H1 (cell line): ENCODE measurements around the gene MED12L. TPM values are rescaled to one million over a fixed set of nuclear protein-coding genes. Genes with fewer than 3 reads are reported as not detected.

ENCODE experiments used
- POLR2AphosphoS5 ChIP-seq: IDR thresholded peaks from 2 replicates; pipeline ENCODE4 v1.6.1; 2011; ENCODE audit warnings: low read depth, low read length
- RBBP5 ChIP-seq: IDR thresholded peaks from 2 replicates; pipeline ENCODE4 v1.7.1; 2012; ENCODE audit warnings: low read depth, mild to moderate bottlenecking, inconsistent platforms, low read length, moderate library complexity, borderline replicate concordance
- TAF7 ChIP-seq: optimal IDR thresholded peaks from 2 replicates; pipeline ENCODE3; 2011; ENCODE audit warnings: low read depth, mild to moderate bottlenecking, inconsistent platforms, low read length, moderate library complexity, borderline replicate concordance
- polyA plus RNA-seq, 7 experiments: library from polyadenylated mRNA; depleted of rRNA in 3 of 7; stranded (reverse) in 5 of 7; unstranded in 2 of 7; fragments of >200 nt in 5 of 7; fragments of 200-250 nt in 2 of 7; gene quantifications; 1 replicate in 5 of 7; 2 replicates in 1 of 7; 4 replicates in 1 of 7; pipeline versions ENCODE4 v1.2.1 to v1.2.3, GENCODE V29; 2011 to 2013; ENCODE audit warnings: missing spikeins in 2 of 7, mixed read lengths in 2 of 7
- total RNA-seq: library from RNA; stranded (reverse); fragmentation: NEBNext Ultra II Directional; extraction: Animal tissue kit (Norgen Biotek cat#: 25700); gene quantifications from 2 replicates; pipeline ENCODE4 v1.2.1, GENCODE V29; 2021

MED12L gene
- total and polyA plus RNA-seq, 2 of the 8 experiments (the other 6 are each of a cell fraction or from before 2014, with no cell fraction given), result 3.6 to 26.2 TPM

- TF ChIP-seq POLR2AphosphoS5, result no peak
- no peak for TF ChIP-seq TAF7
- TF ChIP-seq RBBP5, result no peak
These were observed 244.9 kb downstream of the MED12L start (continued) for GRCh38 chr3:151330379-151330778.
